Measurements from ENCODE around the gene PLPP2. TPM values are rescaled to one million over a fixed set of nuclear protein-coding genes. Genes with fewer than 3 reads are reported as not detected.

PLPP2 gene
- total RNA-seq, 1 experiment from 2014 or later: 143 TPM

GRCh38 chr19:326871-327270 lies 35.7 kb upstream of the PLPP2 start:
- no TSS peak for BruUV-seq (replicated peaks)
- H4K20me1 ChIP-seq (ENCODE audit: insufficient read depth): no peaks in the 10 kb centered on the region
- no peak overlapping the region for H3K4me2 ChIP-seq
- H3K27ac ChIP-seq: no peak overlapping the region
- no peaks in the 10 kb centered on the region for H3K9me3 ChIP-seq (ENCODE audit: insufficient read depth, low read depth)
- intact Hi-C loops (cut with micrococcal nuclease; ENCODE audit: unreplicated experiment): no loop called here
- H2AFZ ChIP-seq: no peak overlapping the region
- TF ChIP-seq, protein P1, sequence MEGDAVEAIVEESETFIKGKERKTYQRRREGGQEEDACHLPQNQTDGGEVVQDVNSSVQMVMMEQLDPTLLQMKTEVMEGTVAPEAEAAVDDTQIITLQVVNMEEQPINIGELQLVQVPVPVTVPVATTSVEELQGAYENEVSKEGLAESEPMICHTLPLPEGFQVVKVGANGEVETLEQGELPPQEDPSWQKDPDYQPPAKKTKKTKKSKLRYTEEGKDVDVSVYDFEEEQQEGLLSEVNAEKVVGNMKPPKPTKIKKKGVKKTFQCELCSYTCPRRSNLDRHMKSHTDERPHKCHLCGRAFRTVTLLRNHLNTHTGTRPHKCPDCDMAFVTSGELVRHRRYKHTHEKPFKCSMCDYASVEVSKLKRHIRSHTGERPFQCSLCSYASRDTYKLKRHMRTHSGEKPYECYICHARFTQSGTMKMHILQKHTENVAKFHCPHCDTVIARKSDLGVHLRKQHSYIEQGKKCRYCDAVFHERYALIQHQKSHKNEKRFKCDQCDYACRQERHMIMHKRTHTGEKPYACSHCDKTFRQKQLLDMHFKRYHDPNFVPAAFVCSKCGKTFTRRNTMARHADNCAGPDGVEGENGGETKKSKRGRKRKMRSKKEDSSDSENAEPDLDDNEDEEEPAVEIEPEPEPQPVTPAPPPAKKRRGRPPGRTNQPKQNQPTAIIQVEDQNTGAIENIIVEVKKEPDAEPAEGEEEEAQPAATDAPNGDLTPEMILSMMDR (conservative IDR thresholded peaks at IDR 0.05): no peak
- TF ChIP-seq EZH2 (IDR thresholded peaks at IDR 0.05; ENCODE audit: low read depth): no peak
- no peak overlapping the region for H3K4me3 ChIP-seq
- no peaks in the 10 kb centered on the region for H3K79me2 ChIP-seq (ENCODE audit: low read depth)
- H3K27me3 ChIP-seq (ENCODE audit: insufficient read depth, low read depth): no peaks in the 10 kb centered on the region
- no peaks in the 10 kb centered on the region for H3K9me2 ChIP-seq (ENCODE audit: insufficient read depth)
- POLR2A ChIA-PET (ENCODE audit: unreplicated experiment): no interaction called here
- no peaks in the 10 kb centered on the region for H3K4me1 ChIP-seq (replicated peaks; ENCODE audit: insufficient read depth)
- CTCF ChIA-PET: no interaction called here
- no peaks in the 10 kb centered on the region for H3F3A ChIP-seq (ENCODE audit: insufficient read depth, low read depth)
- DNase-seq: no peak
- H3K36me3 ChIP-seq (ENCODE audit: low read depth): peaks cover 24% of the 10 kb centered on the region

GRCh38 chr19:325937-326565 lies 34.8 kb upstream of the PLPP2 start:
- no peaks in the 10 kb centered on the region for H3K9me2 ChIP-seq (ENCODE audit: insufficient read depth)
- H3K4me1 ChIP-seq (replicated peaks; ENCODE audit: insufficient read depth): no peaks in the 10 kb centered on the region
- no peaks in the 10 kb centered on the region for H4K20me1 ChIP-seq (ENCODE audit: insufficient read depth)
- H3F3A ChIP-seq (ENCODE audit: insufficient read depth, low read depth): no peaks in the 10 kb centered on the region
- H3K4me3 ChIP-seq: no peak overlapping the region
- no peaks in the 10 kb centered on the region for H3K9me3 ChIP-seq (ENCODE audit: insufficient read depth, low read depth)
- no peak overlapping the region for H2AFZ ChIP-seq
- ChIA-PET POLR2A (ENCODE audit: unreplicated experiment) (no interaction called here), CTCF (no interaction called here)
- DNase-seq: no peak
- no peaks in the 10 kb centered on the region for H3K79me2 ChIP-seq (ENCODE audit: low read depth)
- TF ChIP-seq EZH2 (IDR thresholded peaks at IDR 0.05; ENCODE audit: low read depth): no peak
- TF ChIP-seq, protein P1 (conservative IDR thresholded peaks at IDR 0.05): no peak
- no TSS peak for BruUV-seq (replicated peaks)
- peaks cover 24% of the 10 kb centered on the region for H3K36me3 ChIP-seq (ENCODE audit: low read depth)
- intact Hi-C loops (cut with micrococcal nuclease; ENCODE audit: unreplicated experiment): no loop called here
- no peak overlapping the region for H3K27ac ChIP-seq
- no peaks in the 10 kb centered on the region for H3K27me3 ChIP-seq (ENCODE audit: insufficient read depth, low read depth)
- H3K4me2 ChIP-seq: no peak overlapping the region

- intact Hi-C loops (cut with micrococcal nuclease; ENCODE audit: unreplicated experiment): no loop called here
- Histone ChIP-seq H3K9me2 (ENCODE audit: insufficient read depth) (no peaks in the 10 kb centered on the region), H3K27me3 (ENCODE audit: insufficient read depth, low read depth) (no peaks in the 10 kb centered on the region), H3F3A (ENCODE audit: insufficient read depth, low read depth) (no peaks in the 10 kb centered on the region), H3K27ac (no peak overlapping the region), H4K20me1 (ENCODE audit: insufficient read depth) (no peaks in the 10 kb centered on the region), H3K36me3 (ENCODE audit: low read depth) (peaks cover 24% of the 10 kb centered on the region), H3K79me2 (ENCODE audit: low read depth) (no peaks in the 10 kb centered on the region), H3K4me3 (no peak overlapping the region), H2AFZ (no peak overlapping the region), H3K9me3 (ENCODE audit: insufficient read depth, low read depth) (no peaks in the 10 kb centered on the region), H3K4me2 (no peak overlapping the region), H3K4me1 (replicated peaks; ENCODE audit: insufficient read depth) (no peaks in the 10 kb centered on the region)
- DNase-seq: no peak
- TF ChIP-seq, protein P1 (conservative IDR thresholded peaks at IDR 0.05): no peak
- TF ChIP-seq EZH2 (IDR thresholded peaks at IDR 0.05; ENCODE audit: low read depth): no peak
- ChIA-PET CTCF (no interaction called here), POLR2A (ENCODE audit: unreplicated experiment) (no interaction called here)
- BruUV-seq (replicated peaks): no TSS peak
These were observed 34.2 kb upstream of the PLPP2 start for GRCh38 chr19:325173-325936.

Measured in PC-9 (cell line).